SU-DHL-6 (cell line): ENCODE measurements around the gene CCR7.

Experiments used
- H2AFZ ChIP-seq: fragments of 200-600 bp; sonication (generic); 2 replicates; pipeline ENCODE4 v1.6.1; 2014; ENCODE audit warnings: low read depth, mild to moderate bottlenecking, moderate library complexity, mixed read lengths, antibody characterized with exemption, low read length; ENCODE audit not compliant: severe bottlenecking
- H3F3A ChIP-seq: fragments of 200-600 bp; shearing (Covaris generic); 2 replicates; pipeline ENCODE4 v1.6.0; 2016; ENCODE audit warnings: antibody characterized with exemption, mild to moderate bottlenecking; ENCODE audit not compliant: insufficient read depth
- H3K27ac ChIP-seq: fragments of 200-600 bp; sonication (generic); 2 replicates; pipeline ENCODE4 v1.5.1; 2016; ENCODE audit warnings: low read depth, mild to moderate bottlenecking, low read length, moderate library complexity, mixed read lengths
- H3K27me3 ChIP-seq: fragments of 200-600 bp; sonication (generic), shearing (Covaris generic); 2 replicates; pipeline ENCODE4 v1.6.0; 2014; ENCODE audit warnings: mild to moderate bottlenecking, low read length
- H3K36me3 ChIP-seq: fragments of 200-600 bp; sonication (generic); 2 replicates; pipeline ENCODE4 v1.6.1; 2014; ENCODE audit warnings: mild to moderate bottlenecking, low read length, mixed read lengths
- H3K4me2 ChIP-seq: fragments of 300-600, 200-600 bp; shearing (Covaris generic), sonication (generic); 2 replicates; pipeline ENCODE4 v1.6.0; 2014; ENCODE audit warnings: low read length, low read depth, mild to moderate bottlenecking; ENCODE audit not compliant: poor library complexity, severe bottlenecking
- H3K4me3 ChIP-seq: fragments of 200-600 bp; sonication (generic); 2 replicates; pipeline ENCODE4 v1.5.1; 2014; ENCODE audit warnings: antibody characterized with exemption, low read length, mild to moderate bottlenecking, mixed read lengths; ENCODE audit not compliant: insufficient read depth, poor library complexity, severe bottlenecking
- H3K79me2 ChIP-seq: fragments of 200-600 bp; sonication (generic); 2 replicates; pipeline ENCODE4 v1.6.1; 2014; ENCODE audit warnings: mild to moderate bottlenecking, low read length, moderate library complexity; ENCODE audit not compliant: insufficient read depth
- H3K9ac ChIP-seq: fragments of 200-600 bp; sonication (generic); 2 replicates; pipeline ENCODE4 v1.7.0; 2014; ENCODE audit warnings: mild to moderate bottlenecking, low read length
- H3K9me2 ChIP-seq: fragments of 200-600 bp; sonication (generic); replicated peaks from 2 replicates; pipeline ENCODE4 v1.6.1; 2014; ENCODE audit warnings: low read length; ENCODE audit not compliant: insufficient read depth
- H3K9me3 ChIP-seq: fragments of 200-600 bp; sonication (generic); 2 replicates; pipeline ENCODE4 v1.6.1; 2014; ENCODE audit warnings: low read length, mixed read lengths; ENCODE audit not compliant: insufficient read depth
- H4K20me1 ChIP-seq: fragments of 200-600 bp; sonication (generic); 2 replicates; pipeline ENCODE4 v1.6.1; 2014; ENCODE audit warnings: low read depth, mild to moderate bottlenecking, antibody characterized with exemption, low read length, moderate library complexity, mixed read lengths
- EZH2phosphoT487 ChIP-seq: fragments of 200-600 bp; sonication (generic), shearing (Covaris generic); conservative IDR thresholded peaks from 2 replicates; pipeline ENCODE4 v1.6.1; 2018; ENCODE audit warnings: mild to moderate bottlenecking, antibody characterized with exemption, low read length, moderate library complexity, mixed read lengths
- TF ChIP-seq, protein P1 (sequence below): fragments of 200-600 bp; sonication (generic); IDR thresholded peaks from one replicate; pipeline ENCODE4 v1.5.1; 2017; ENCODE audit warnings: antibody characterized with exemption, mild to moderate bottlenecking, low read length, moderate library complexity; ENCODE audit not compliant: insufficient read depth, poor library complexity, severe bottlenecking

CCR7 gene

GRCh38 chr17:40605306-40605705, 40.0 kb upstream of the CCR7 start:
- Histone ChIP-seq H3K9me3 (no peaks in the 10 kb centered on the region), H3K9ac (no peak overlapping the region)

DNA sequence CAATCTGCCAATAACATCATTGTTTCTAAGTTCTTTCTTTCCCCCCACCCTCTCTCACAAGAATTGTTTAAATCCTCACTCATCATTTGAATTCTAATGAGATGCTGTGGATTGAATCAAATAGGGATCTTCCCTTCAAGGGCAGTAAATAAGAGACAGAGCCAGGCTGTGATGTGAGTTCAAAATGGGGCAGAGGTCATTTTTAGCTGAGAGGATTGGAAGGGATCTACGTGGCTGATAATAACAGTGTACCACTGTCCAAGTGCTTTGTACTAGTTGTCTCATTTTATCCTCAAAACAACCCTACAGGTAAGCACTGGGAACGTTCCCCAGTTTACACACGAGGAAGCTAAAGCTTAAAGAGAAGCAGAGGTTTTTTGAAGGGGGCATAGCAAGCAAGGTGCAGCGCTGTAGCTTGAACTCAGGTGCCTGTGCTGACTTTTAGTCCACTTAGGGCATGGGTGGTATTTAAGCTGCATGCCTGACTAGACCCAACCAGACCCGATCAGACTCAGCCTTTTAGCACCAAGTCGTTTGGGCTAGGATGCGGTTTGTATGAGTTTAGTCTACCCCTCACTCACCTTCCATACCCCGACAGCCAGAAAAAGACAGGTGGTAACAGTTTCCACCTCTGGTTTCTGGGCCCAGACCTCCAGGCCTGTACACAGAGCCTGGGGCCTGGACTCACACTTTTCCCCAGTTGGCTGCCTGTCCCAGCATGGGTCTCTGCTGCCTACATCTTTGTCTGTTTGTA, 39.2 kb upstream of the CCR7 start:
- Histone ChIP-seq H3K27me3 (no peaks in the 10 kb centered on the region), H3K79me2 (no peaks in the 10 kb centered on the region), H3K36me3 (no peaks in the 10 kb centered on the region), H3F3A (no peaks in the 10 kb centered on the region), H3K27ac (no peak overlapping the region), H2AFZ (no peak overlapping the region), H3K4me2 (no peak overlapping the region), H3K9ac (no peak overlapping the region), H3K9me3 (no peaks in the 10 kb centered on the region), H3K9me2 (no peaks in the 10 kb centered on the region), H3K4me3 (no peak overlapping the region), H4K20me1 (no peaks in the 10 kb centered on the region)
- TF ChIP-seq, protein P1, sequence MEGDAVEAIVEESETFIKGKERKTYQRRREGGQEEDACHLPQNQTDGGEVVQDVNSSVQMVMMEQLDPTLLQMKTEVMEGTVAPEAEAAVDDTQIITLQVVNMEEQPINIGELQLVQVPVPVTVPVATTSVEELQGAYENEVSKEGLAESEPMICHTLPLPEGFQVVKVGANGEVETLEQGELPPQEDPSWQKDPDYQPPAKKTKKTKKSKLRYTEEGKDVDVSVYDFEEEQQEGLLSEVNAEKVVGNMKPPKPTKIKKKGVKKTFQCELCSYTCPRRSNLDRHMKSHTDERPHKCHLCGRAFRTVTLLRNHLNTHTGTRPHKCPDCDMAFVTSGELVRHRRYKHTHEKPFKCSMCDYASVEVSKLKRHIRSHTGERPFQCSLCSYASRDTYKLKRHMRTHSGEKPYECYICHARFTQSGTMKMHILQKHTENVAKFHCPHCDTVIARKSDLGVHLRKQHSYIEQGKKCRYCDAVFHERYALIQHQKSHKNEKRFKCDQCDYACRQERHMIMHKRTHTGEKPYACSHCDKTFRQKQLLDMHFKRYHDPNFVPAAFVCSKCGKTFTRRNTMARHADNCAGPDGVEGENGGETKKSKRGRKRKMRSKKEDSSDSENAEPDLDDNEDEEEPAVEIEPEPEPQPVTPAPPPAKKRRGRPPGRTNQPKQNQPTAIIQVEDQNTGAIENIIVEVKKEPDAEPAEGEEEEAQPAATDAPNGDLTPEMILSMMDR = no peak
- no peak for TF ChIP-seq EZH2phosphoT487

More at GRCh38 chr17:40605306-40605705, 40.0 kb upstream of the CCR7 start:
- Histone ChIP-seq H3K4me2 (no peak overlapping the region), H3K27me3 (no peaks in the 10 kb centered on the region), H2AFZ (no peak overlapping the region), H3K27ac (no peak overlapping the region), H3F3A (no peaks in the 10 kb centered on the region), H3K9me2 (no peaks in the 10 kb centered on the region), H3K79me2 (no peaks in the 10 kb centered on the region), H3K36me3 (no peaks in the 10 kb centered on the region), H3K4me3 (no peak overlapping the region), H4K20me1 (no peaks in the 10 kb centered on the region)
- TF ChIP-seq, protein P1 = no peak
- TF ChIP-seq EZH2phosphoT487 = no peak

DNA sequence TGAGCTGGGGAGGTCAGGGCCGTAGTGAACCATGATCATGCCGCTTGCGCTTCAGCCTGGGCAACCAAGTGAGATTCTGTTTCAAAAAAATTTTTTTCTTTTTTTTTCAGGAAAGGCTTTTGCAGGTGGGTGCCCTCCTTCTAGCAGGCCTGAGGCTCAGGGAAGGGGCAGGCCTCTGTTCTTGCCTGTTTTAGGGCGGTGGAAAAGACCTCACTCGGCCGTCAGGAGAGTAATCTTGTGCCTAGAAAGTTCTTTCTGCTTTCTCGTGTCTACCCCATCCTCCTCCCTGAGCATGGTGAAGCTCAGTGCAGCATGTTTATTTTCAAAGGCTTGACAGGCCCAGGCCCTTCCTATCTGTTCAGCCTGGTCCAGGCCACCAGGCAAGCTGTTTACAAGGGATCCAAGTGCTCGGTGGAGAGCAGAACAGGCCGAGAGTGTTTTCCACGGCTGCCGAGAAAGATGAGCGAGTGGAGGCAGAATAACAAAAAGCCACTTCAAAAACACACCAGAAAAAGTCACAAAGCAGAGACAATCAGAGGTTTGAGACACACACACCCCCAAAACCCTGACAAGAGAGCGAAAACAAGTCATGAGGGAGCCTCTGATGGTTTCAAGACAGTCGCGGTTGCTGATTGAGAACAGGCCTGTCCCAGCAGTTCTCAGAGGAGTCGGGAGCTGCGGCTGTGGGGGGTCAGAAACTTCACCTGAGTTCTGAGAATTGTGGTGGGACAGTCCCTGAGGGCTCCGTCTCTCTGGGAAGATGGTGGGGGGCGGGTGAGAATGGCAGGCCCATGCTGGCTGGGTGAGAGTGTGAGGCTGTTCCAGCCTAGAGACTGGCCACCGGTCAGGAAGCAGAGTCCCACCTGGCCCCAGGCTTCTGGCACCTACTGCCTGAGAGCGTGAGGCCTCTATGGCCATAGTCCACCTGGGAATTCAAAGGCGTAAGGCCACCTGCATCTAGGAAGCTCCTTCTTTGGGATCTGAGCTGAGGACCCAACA, 37.5 kb upstream of the CCR7 start:
- H3K79me2 ChIP-seq = no peaks in the 10 kb centered on the region
- H3K27ac ChIP-seq = no peak overlapping the region
- no peaks in the 10 kb centered on the region for H3K36me3 ChIP-seq
- H3K9me2 ChIP-seq = no peaks in the 10 kb centered on the region
- TF ChIP-seq, protein P1 = no peak
- no peak for TF ChIP-seq EZH2phosphoT487
- H3K4me3 ChIP-seq = no peak overlapping the region
- H3K9ac ChIP-seq = no peak overlapping the region
- no peaks in the 10 kb centered on the region for H3F3A ChIP-seq
- no peaks in the 10 kb centered on the region for H3K9me3 ChIP-seq
- H4K20me1 ChIP-seq = no peaks in the 10 kb centered on the region
- no peaks in the 10 kb centered on the region for H3K27me3 ChIP-seq
- H2AFZ ChIP-seq = no peak overlapping the region
- H3K4me2 ChIP-seq = no peak overlapping the region
